Mesenchymal stem cell (in vitro differentiated cells and primary cell): ENCODE measurements around the gene HAS3.
"Not testable (repeated sequence)": the region's sequence is repeated elsewhere in the genome, so short reads cannot be mapped to it uniquely, and the experiment has no call there.

Experiments
- DNase-seq: peaks from one replicate; pipeline ENCODE4 v3.0.0-alpha.2; 2013
- H2AFZ ChIP-seq: one replicate; pipeline ENCODE4 v1.6.1; 2013; ENCODE audit warnings: low read depth, mild to moderate bottlenecking, control low read depth, inconsistent platforms, low read length, moderate library complexity
- H2AK5ac ChIP-seq: 2 replicates; pipeline ENCODE4 v1.6.1; 2013; ENCODE audit warnings: low read length, moderate library complexity, mild to moderate bottlenecking, inconsistent platforms; ENCODE audit not compliant: severe bottlenecking
- H2BK120ac ChIP-seq: one replicate; pipeline ENCODE4 v1.6.1; 2013; ENCODE audit warnings: low read depth, mild to moderate bottlenecking, inconsistent platforms, low read length, moderate library complexity
- H2BK12ac ChIP-seq, 2 experiments: one replicate each; pipeline ENCODE4 v1.6.1; 2013; ENCODE audit warnings: inconsistent platforms in 2 of 2, low read length in 2 of 2, mild to moderate bottlenecking in 2 of 2, moderate library complexity in 2 of 2, control low read depth in 1 of 2
- H2BK15ac ChIP-seq: one replicate; pipeline ENCODE4 v1.6.1; 2013; ENCODE audit warnings: mild to moderate bottlenecking, low read depth, inconsistent platforms; ENCODE audit not compliant: poor library complexity, severe bottlenecking
- H2BK5ac ChIP-seq: 2 replicates; pipeline ENCODE4 v1.6.1; 2013; ENCODE audit warnings: low read depth, mild to moderate bottlenecking, low read length, control low read depth, inconsistent platforms; ENCODE audit not compliant: poor library complexity, severe bottlenecking
- H3K14ac ChIP-seq, 2 experiments: one replicate each; pipeline ENCODE4 v1.6.1; 2013; ENCODE audit warnings: inconsistent platforms in 2 of 2, low read length in 2 of 2, control low read depth in 1 of 2, mild to moderate bottlenecking in 1 of 2, moderate library complexity in 1 of 2
- H3K18ac ChIP-seq, 2 experiments: one replicate each; pipeline ENCODE4 v1.6.1; 2013; ENCODE audit warnings: inconsistent platforms in 2 of 2, low read length in 2 of 2, control low read depth in 1 of 2, low read depth in 1 of 2, mild to moderate bottlenecking in 1 of 2
- H3K23ac ChIP-seq, 2 experiments: one replicate each; pipeline ENCODE4 v1.6.1; 2013; ENCODE audit warnings: inconsistent platforms in 2 of 2, low read length in 2 of 2, mild to moderate bottlenecking in 2 of 2, moderate library complexity in 2 of 2, control low read depth in 1 of 2
- H3K27ac ChIP-seq: 2 replicates; pipeline ENCODE4 v1.5.1; 2013; ENCODE audit warnings: mild to moderate bottlenecking, moderate library complexity, low read length, control low read depth, inconsistent platforms; ENCODE audit not compliant: poor library complexity, severe bottlenecking
- H3K27me3 ChIP-seq, 2 experiments: 2 replicates each; pipeline versions ENCODE4 v1.6.1 to v1.7.0; 2013; ENCODE audit warnings: low read length in 2 of 2, mild to moderate bottlenecking in 2 of 2, moderate library complexity in 2 of 2, control low read depth in 1 of 2, inconsistent platforms in 1 of 2; ENCODE audit not compliant: control insufficient read depth in 1 of 2, insufficient read depth in 1 of 2
- H3K36me3 ChIP-seq, 2 experiments: 2 replicates each; pipeline versions ENCODE4 v1.6.1 to v1.7.0; 2013; ENCODE audit warnings: low read length in 2 of 2, control low read depth in 1 of 2, inconsistent platforms in 1 of 2, low read depth in 1 of 2, mild to moderate bottlenecking in 1 of 2; ENCODE audit not compliant: insufficient read depth in 2 of 2, control insufficient read depth in 1 of 2
- H3K4ac ChIP-seq, 2 experiments: one replicate each; pipeline ENCODE4 v1.6.1; 2013; ENCODE audit warnings: inconsistent platforms in 2 of 2, low read length in 2 of 2, mild to moderate bottlenecking in 2 of 2, moderate library complexity in 2 of 2, control low read depth in 1 of 2, low read depth in 1 of 2
- H3K4me1 ChIP-seq: 2 replicates; pipeline ENCODE4 v1.6.1; 2013; ENCODE audit warnings: low read depth, low read length, control low read depth; ENCODE audit not compliant: control insufficient read depth, insufficient read depth
- H3K4me2 ChIP-seq: 2 replicates; pipeline ENCODE4 v1.6.1; 2013; ENCODE audit warnings: low read length, mild to moderate bottlenecking, inconsistent platforms; ENCODE audit not compliant: poor library complexity, severe bottlenecking
- H3K4me3 ChIP-seq, 2 experiments: 2 replicates each; pipeline versions ENCODE4 v1.5.1 to v1.7.0; 2013; ENCODE audit warnings: low read length in 2 of 2, mild to moderate bottlenecking in 2 of 2, control low read depth in 1 of 2, low read depth in 1 of 2; ENCODE audit not compliant: insufficient read depth in 1 of 2
- H3K79me1 ChIP-seq: replicated peaks from 2 replicates; pipeline ENCODE4 v1.6.1; 2013; ENCODE audit warnings: mild to moderate bottlenecking, control low read depth, low read length, inconsistent platforms; ENCODE audit not compliant: poor library complexity, severe bottlenecking
- H3K9ac ChIP-seq: 2 replicates; pipeline ENCODE4 v1.7.0; 2013; ENCODE audit warnings: mild to moderate bottlenecking, low read length, moderate library complexity
- H3K9me3 ChIP-seq: 2 replicates; pipeline ENCODE4 v1.7.0; 2013; ENCODE audit warnings: mild to moderate bottlenecking, low read length; ENCODE audit not compliant: control insufficient read depth
- H4K8ac ChIP-seq: one replicate; pipeline ENCODE4 v1.6.1; 2013; ENCODE audit warnings: inconsistent platforms, mild to moderate bottlenecking, low read length, moderate library complexity
- H4K91ac ChIP-seq: one replicate; pipeline ENCODE4 v1.6.1; 2013; ENCODE audit warnings: mild to moderate bottlenecking, low read length, inconsistent platforms
- WGBS: methylation state at CpG from one replicate; pipeline ENCODE4 v1.1.7; 2013; ENCODE audit warnings: mixed read lengths; 5-methylcytosine and 5-hydroxymethylcytosine counted together

HAS3 gene

GRCh38 chr16:69149621-69150020 is 44.2 kb downstream of the HAS3 start:
- peaks cover 39 to 56% of the 10 kb centered on the region in 2 experiments for H3K36me3 ChIP-seq
- H2BK12ac ChIP-seq = not testable (repeated sequence)
- 96% methylated on average over 9 of the region's 9 CpGs for WGBS

DNA sequence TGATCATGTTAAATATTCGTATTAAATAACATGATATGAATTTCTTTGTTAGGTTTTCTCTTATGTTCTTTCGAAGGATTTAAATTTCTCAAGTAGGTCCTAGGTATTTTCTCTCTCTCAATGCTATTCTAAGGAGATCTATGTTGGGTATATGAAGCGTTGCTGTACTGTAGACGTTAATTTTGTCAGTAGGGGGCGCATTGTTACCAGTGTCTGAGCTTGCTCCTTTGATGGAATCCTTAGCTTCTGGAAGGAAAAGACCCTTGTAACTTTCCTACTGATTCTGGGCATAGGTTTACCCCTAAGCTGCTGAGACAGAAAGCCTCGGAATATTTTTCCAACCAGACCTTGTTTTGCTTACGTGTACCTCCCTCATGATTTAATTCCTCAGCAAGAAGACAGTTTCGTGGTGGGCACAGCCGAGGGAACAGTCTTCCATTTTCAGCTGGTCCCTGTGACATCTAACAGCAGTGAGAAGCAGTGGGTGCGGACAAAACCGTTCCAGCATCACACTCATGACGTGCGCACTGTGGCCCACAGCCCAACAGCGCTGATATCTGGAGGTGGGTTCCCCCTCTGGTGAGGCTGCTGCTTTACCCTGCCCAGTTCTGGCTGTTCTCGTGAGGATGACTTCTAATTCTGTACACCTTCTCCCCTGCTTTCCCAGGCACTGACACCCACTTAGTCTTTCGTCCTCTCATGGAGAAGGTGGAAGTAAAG is 44.9 kb downstream of the HAS3 start:
- Histone ChIP-seq H2BK5ac (no peak overlapping the region), H3K9me3 (no peaks in the 10 kb centered on the region), H2BK12ac (peak overlapping the region in 1 of 2 experiments; percentile 84), H4K91ac (no peak overlapping the region), H3K9ac (no peak overlapping the region), H3K23ac (no peak overlapping the region), H3K4me2 (no peak overlapping the region), H3K4ac (no peak overlapping the region), H3K27me3 (no peaks in the 10 kb centered on the region), H2AFZ (no peak overlapping the region), H3K14ac (no peak overlapping the region), H2AK5ac (no peak overlapping the region), H3K4me3 (no peak overlapping the region), H3K36me3 (peaks cover 45 to 59% of the 10 kb centered on the region in 2 experiments), H2BK15ac (no peak overlapping the region), H3K27ac (no peak overlapping the region), H2BK120ac (no peak overlapping the region), H3K79me1 (peaks cover 18% of the 10 kb centered on the region), H3K4me1 (no peaks in the 10 kb centered on the region), H3K18ac (no peak overlapping the region), H4K8ac (no peak overlapping the region)
- DNase-seq = peak; percentile 81
- WGBS = 74% methylated on average over 13 of the region's 16 CpGs

More at GRCh38 chr16:69149621-69150020, 44.2 kb downstream of the HAS3 start:
- not testable (repeated sequence) for H3K18ac ChIP-seq, H4K8ac ChIP-seq, H3K4me1 ChIP-seq, H3K23ac ChIP-seq, H2BK15ac ChIP-seq, H3K4me3 ChIP-seq, H2AK5ac ChIP-seq, H3K4me2 ChIP-seq, DNase-seq, H2BK120ac ChIP-seq, H3K9ac ChIP-seq, H3K9me3 ChIP-seq, H3K4ac ChIP-seq, H2BK5ac ChIP-seq, H2AFZ ChIP-seq, H3K27me3 ChIP-seq, H4K91ac ChIP-seq, H3K14ac ChIP-seq, H3K27ac ChIP-seq
- peaks cover 18% of the 10 kb centered on the region for H3K79me1 ChIP-seq

DNA sequence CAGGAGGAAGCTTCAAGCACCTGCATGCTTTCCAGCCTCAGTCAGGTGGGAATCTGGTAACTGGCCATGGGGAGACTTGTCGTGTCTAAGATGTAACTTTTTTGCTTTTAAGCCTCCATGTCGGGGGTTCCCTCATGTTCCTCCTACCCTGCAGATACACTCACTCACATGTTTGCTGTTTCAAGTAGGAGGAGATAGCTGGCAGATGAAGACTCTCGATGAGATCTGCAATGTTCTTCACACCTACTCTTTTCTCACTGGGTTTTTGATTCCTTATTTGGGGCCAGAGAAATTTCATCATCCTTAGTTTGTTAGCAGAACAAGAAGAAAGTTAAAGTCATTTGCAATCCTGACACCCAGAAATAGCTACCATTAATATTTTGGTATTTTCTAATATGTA is 51.7 kb downstream of the HAS3 start:
- Histone ChIP-seq H3K18ac (no peak overlapping the region), H3K4me2 (no peak overlapping the region), H3K4me3 (no peak overlapping the region), H3K9me3 (no peaks in the 10 kb centered on the region), H3K14ac (no peak overlapping the region), H2AK5ac (no peak overlapping the region), H2BK15ac (no peak overlapping the region), H3K79me1 (peaks cover 19% of the 10 kb centered on the region), H4K8ac (no peak overlapping the region), H2BK12ac (no peak overlapping the region), H3K36me3 (peaks cover 49 to 84% of the 10 kb centered on the region in 2 experiments), H2BK120ac (no peak overlapping the region), H2BK5ac (no peak overlapping the region), H3K27me3 (no peaks in the 10 kb centered on the region), H3K4ac (no peak overlapping the region), H4K91ac (no peak overlapping the region), H3K23ac (no peak overlapping the region), H3K4me1 (no peaks in the 10 kb centered on the region), H3K9ac (no peak overlapping the region), H2AFZ (no peak overlapping the region), H3K27ac (no peak overlapping the region)
- no peak for DNase-seq
- WGBS = no CpG with 5 or more reads among the region's 3 CpGs

- Histone ChIP-seq H3K79me1 (peaks cover 17% of the 10 kb centered on the region), H3K4me2 (no peak overlapping the region), H3K23ac (no peak overlapping the region), H3K4me3 (no peak overlapping the region), H4K91ac (no peak overlapping the region), H3K36me3 (peaks cover 42 to 78% of the 10 kb centered on the region in 2 experiments), H2BK12ac (no peak overlapping the region), H3K27ac (no peak overlapping the region), H3K4ac (no peak overlapping the region), H2AFZ (no peak overlapping the region), H3K14ac (no peak overlapping the region), H3K9ac (no peak overlapping the region), H3K27me3 (no peaks in the 10 kb centered on the region), H2AK5ac (no peak overlapping the region), H2BK15ac (no peak overlapping the region), H2BK120ac (no peak overlapping the region), H2BK5ac (no peak overlapping the region), H3K9me3 (no peaks in the 10 kb centered on the region), H3K4me1 (no peaks in the 10 kb centered on the region), H4K8ac (no peak overlapping the region), H3K18ac (no peak overlapping the region)
- DNase-seq = no peak
- 100% methylated on average over 1 of the region's 1 CpG for WGBS
These were observed 54.7 kb downstream of the HAS3 start for GRCh38 chr16:69160192-69160591.
